Epithelial cell of esophagus (primary cell): ENCODE results near the gene LINGO1.

Experiments
- DNase-seq: peaks from one replicate; pipeline ENCODE4 v3.0.0; 2010; ENCODE audit warnings: low read depth
- H3K4me3 ChIP-seq: 2 replicates; pipeline ENCODE4 v1.5.1; 2011; ENCODE audit warnings: mild to moderate bottlenecking, low read length, control low read depth
- TF ChIP-seq, protein P1 (sequence below): IDR thresholded peaks from 2 replicates; pipeline ENCODE4 v1.5.1; 2011; ENCODE audit warnings: low read depth, mild to moderate bottlenecking, low read length, control low read depth, inconsistent platforms; ENCODE audit not compliant: insufficient read depth; ENCODE audit errors: missing control alignments

The LINGO1 gene

DNA sequence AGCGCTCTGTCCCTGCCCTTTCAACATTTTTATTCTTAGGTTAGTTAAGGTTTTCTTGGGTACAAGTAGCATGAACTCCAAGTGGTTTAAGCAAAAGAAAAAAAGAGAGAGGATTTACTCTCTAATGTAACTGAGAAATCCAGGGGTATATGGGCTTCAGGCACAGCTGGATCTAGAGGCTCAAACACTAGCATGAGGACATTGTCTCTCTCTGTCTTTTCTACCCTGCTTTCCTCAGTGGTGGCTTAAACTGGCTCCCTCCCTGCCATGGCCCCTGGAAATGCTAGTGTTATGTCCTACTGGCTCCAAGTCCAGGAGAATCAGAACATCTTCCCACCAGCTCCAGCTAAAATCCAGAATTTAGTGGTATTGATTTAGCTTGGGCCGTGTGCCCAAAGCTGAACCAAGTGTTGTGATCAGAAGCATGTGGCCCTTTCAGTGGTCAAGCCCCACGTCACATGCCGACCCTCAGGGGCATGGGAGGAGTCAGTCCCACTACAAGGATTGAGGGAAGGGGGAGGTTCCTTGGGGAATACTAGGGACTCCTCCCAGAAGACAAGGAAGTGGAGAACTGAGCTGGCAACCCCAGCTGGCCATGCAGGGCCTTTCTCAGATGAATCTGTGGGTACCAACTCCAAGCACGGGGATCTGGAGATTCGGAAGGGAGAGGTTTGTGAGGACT lies 58.0 kb downstream of the LINGO1 start:
- no peak for DNase-seq
- H3K4me3 ChIP-seq, result no peak overlapping the region
- TF ChIP-seq, protein P1, sequence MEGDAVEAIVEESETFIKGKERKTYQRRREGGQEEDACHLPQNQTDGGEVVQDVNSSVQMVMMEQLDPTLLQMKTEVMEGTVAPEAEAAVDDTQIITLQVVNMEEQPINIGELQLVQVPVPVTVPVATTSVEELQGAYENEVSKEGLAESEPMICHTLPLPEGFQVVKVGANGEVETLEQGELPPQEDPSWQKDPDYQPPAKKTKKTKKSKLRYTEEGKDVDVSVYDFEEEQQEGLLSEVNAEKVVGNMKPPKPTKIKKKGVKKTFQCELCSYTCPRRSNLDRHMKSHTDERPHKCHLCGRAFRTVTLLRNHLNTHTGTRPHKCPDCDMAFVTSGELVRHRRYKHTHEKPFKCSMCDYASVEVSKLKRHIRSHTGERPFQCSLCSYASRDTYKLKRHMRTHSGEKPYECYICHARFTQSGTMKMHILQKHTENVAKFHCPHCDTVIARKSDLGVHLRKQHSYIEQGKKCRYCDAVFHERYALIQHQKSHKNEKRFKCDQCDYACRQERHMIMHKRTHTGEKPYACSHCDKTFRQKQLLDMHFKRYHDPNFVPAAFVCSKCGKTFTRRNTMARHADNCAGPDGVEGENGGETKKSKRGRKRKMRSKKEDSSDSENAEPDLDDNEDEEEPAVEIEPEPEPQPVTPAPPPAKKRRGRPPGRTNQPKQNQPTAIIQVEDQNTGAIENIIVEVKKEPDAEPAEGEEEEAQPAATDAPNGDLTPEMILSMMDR, result no peak

DNA sequence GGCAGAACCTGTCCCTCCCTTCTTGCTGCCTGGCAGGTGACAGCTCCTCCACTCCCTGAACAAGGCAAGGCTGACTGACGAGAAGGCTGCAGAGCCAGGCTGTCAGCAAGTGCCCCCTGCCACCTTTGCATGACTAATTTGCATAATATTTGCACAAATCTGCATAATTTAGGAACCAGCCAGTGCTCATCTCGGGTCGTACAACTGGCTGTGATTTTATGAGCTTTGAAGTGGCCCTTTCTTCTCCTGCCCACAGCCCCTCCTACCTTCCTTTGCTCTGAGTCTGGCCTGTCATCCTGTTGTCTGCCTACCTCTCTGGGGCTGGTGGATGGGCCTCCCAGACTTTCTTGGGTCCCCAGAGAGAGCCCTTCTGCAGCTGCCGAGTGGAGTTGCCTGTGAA lies 58.9 kb downstream of the LINGO1 start:
- H3K4me3 ChIP-seq, result no peak overlapping the region
- DNase-seq, result no peak
- TF ChIP-seq, protein P1, result no peak

DNA sequence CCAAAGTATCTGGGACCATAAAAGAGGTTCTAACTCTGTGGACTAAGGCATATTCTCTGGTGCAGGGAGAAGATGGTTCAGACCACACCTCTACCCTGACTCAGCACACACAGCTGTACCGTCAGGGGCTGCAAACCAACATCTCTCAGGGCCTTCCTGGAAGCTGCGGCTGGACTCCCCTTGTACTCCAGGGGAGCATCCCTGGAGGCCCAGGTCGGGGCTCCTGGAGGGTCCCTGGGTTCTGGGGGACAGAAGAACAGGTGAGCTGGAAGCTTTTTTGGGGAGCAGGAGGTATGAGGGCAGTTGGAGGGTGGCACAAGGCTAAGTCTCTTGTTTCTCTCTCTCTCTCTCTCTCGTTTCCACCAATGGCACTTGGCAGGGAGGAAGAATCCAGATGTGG lies 60.5 kb downstream of the LINGO1 start:
- TF ChIP-seq, protein P1, result no peak
- no peak for DNase-seq
- H3K4me3 ChIP-seq, result no peak overlapping the region

DNA sequence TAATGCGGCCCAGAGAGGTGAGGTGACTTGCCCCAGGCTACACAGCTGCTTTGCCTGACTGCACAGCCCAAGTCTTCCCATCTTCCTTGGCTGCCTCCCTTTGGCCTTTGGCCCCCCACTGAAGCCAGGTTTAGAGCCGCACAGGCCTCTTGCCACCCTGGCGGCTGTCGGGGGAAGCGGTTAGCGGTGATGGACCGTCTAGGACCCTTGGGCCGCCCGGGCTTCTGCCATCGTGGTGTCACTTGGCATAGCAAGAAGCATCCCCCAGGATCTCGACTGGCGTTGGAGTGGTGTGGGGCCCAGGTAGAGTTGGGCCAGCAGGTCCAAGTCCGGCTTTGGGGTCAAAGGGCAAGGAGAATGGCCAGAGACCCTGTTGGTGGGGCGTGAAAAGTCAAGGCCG lies 61.0 kb downstream of the LINGO1 start:
- no peak overlapping the region for H3K4me3 ChIP-seq
- TF ChIP-seq, protein P1, result no peak
- no peak for DNase-seq

DNA sequence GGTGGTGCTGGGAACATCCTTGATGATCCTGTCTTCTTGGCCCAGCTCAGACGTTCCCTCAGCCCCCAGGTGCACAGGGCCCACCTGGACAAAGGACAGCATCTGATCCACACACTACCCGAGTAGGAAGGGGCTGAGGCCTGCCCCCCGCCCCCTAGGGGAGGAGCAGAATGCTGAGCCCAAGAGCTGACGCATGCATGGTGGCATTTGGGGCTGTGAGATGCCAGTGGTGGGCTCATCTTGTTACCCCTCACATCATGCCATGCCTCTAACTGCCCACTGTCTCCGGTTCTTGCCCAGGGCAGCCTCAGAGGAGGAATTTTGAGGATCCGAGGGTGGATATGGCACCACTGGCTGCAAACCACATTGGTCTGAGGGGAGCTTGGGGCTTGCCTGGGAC lies 61.5 kb downstream of the LINGO1 start:
- TF ChIP-seq, protein P1, result no peak
- DNase-seq, result no peak

DNA sequence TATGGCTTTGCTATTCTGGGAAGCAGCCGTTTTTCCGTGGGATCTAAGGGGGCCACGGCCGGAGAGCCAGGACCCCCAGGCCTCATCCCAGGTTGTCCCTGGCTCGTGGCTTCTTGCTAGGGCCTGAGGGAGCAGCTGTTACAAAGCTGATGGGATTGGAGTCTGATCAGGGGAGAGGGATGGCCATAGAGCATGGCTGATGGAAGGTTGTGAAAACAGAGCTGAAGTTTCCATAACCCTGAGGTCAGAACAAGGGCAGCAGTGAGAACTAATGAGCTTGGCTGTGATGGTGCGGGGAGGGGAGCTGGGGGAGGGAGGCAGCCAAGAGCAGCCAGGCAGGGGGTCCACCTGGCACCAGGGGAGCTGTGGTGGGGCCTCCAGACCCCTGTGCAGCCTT lies 63.0 kb downstream of the LINGO1 start:
- DNase-seq, result no peak
- TF ChIP-seq, protein P1, result no peak
- peak overlapping the region; percentile 27 for H3K4me3 ChIP-seq

More for the DNA sequence above, 61.5 kb downstream of the LINGO1 start:
- H3K4me3 ChIP-seq, result no peak overlapping the region
